ENCODE measurements around the gene B3GNT3. TPM values are rescaled to one million over a fixed set of nuclear protein-coding genes. Genes with fewer than 3 reads are reported as not detected.

Gene B3GNT3
- total and polyA plus RNA-seq, 10 donors = 0.05 to 1.6 (median 0.75) TPM; not detected in 3

DNA sequence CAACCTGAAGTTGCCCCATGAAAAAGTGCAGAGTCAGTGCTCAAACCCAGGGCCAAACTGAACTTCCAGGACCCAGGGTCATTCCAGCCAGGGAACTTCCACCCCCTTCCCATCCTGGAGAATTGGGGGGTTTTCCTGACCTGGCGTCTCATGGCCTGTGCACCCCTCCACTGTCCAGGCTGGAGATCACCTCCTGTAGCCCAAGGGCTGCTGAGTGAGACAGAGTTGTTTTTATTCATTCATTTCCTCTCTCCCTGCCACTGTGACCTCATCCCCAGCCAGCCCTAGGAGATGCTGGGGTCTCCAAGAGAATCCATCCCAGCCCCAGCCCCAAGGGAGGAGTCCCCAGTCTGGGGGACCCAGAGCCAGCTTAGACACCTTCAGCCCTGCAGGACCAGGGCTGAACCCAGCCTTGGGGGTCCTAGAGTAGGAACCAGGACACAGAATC is 39.5 kb upstream of the B3GNT3 start:
- TF ChIP-seq POLR2A (IDR thresholded peaks at IDR 0.05) (no peak), POLR2AphosphoS5 (IDR thresholded peaks at IDR 0.05) (no peak)
- TF ChIP-seq, protein P1, sequence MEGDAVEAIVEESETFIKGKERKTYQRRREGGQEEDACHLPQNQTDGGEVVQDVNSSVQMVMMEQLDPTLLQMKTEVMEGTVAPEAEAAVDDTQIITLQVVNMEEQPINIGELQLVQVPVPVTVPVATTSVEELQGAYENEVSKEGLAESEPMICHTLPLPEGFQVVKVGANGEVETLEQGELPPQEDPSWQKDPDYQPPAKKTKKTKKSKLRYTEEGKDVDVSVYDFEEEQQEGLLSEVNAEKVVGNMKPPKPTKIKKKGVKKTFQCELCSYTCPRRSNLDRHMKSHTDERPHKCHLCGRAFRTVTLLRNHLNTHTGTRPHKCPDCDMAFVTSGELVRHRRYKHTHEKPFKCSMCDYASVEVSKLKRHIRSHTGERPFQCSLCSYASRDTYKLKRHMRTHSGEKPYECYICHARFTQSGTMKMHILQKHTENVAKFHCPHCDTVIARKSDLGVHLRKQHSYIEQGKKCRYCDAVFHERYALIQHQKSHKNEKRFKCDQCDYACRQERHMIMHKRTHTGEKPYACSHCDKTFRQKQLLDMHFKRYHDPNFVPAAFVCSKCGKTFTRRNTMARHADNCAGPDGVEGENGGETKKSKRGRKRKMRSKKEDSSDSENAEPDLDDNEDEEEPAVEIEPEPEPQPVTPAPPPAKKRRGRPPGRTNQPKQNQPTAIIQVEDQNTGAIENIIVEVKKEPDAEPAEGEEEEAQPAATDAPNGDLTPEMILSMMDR (IDR thresholded peaks at IDR 0.05 in 8 of 11, conservative IDR thresholded peaks at IDR 0.05 in 3 of 11) = no peak
- peak overlapping the region in 5 of 8 donors; percentile 20 to 74 (median 47) for H3K27ac ChIP-seq
- no peaks in the 10 kb centered on the region for H3K27me3 ChIP-seq (replicated peaks in 1 of 7)
- no peak for DNase-seq
- intact Hi-C loops (cut with DNase I; ENCODE audit: low total_unique reads) = no loop called here
- peaks cover 0 to 44% (median 8%) of the 10 kb centered on the region in 6 donors for H3K36me3 ChIP-seq
- no peaks in the 10 kb centered on the region for H3K9me3 ChIP-seq
- H3K4me3 ChIP-seq = peak overlapping the region in 1 of 8 donors; percentile 24
- peaks cover 16 to 83% (median 59%) of the 10 kb centered on the region in 6 donors for H3K4me1 ChIP-seq
- WGBS, 5 donors = 45 to 83% (median 60%) methylated on average over 1 of the region's 1 CpG

DNA sequence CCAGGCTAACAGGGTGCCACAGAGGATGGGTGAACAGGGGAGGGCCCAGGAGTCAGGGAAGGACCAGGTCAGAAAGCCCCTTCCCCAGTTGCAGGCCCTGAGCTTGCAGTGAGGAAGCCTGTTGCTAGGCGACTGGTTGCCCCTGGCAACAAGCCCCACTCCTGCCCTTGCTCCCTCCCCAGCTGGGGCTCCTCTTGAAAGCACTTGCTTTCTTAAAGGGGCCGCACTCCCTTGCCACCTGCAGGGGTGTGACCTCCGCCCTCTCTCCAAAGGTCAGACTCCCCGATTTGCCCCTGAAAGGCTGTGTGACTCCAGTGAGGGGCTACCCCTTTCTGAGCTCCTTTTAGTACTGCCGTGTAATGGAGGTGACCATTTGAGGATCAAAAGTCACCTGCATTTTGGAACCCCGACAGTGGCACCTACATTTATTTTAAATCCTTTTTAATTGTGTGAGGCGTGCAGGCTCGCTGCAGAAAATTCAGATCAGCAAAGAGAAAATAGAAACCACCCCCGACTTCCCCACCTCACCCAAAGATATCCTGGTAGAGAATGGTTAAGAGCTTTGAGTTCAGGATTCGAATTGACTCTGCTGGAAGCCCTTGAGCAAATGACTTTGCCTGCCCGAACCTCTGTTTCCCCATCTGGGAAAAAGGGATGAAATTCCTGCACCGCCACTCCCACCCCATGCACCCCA is 38.8 kb upstream of the B3GNT3 start:
- Histone ChIP-seq H3K27ac (peak overlapping the region in 4 of 8 donors; percentile 20 to 74 (median 46)), H3K27me3 (replicated peaks in 1 of 7) (no peaks in the 10 kb centered on the region), H3K9me3 (no peaks in the 10 kb centered on the region), H3K36me3 (peaks cover 0 to 44% (median 8%) of the 10 kb centered on the region in 6 donors), H3K4me1 (peaks cover 16 to 82% (median 53%) of the 10 kb centered on the region in 6 donors), H3K4me3 (peak overlapping the region in 1 of 8 donors; percentile 24)
- TF ChIP-seq, protein P1 (IDR thresholded peaks at IDR 0.05 in 8 of 11, conservative IDR thresholded peaks at IDR 0.05 in 3 of 11) = no peak
- TF ChIP-seq POLR2AphosphoS5 (IDR thresholded peaks at IDR 0.05) (no peak), POLR2A (IDR thresholded peaks at IDR 0.05) (no peak)
- intact Hi-C loops (cut with DNase I; ENCODE audit: low total_unique reads) = no loop called here
- DNase-seq = peak; percentile 90
- 59 to 70% (median 65%) methylated on average over 10 to 12 of the region's 12 CpGs for WGBS, 5 donors

DNA sequence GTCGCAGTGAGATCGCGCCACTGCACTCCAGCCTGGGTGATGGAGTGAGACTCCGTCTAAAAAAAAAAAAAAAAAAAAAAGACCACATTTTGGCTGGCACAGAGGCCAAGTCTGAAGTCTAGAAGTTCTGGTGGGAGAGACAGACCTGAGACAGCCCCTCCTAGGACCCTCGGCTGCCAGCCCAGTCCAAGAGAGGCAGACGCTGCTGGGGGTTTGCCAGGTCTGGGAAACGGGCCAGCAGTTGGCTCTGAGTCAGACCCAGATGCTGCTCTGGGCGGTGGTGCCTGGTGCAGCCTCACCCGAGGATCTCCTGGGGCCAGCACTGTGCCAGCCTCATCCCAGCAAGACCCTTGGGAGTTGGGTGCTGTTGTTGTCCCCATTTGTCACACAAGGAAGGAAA is 37.8 kb upstream of the B3GNT3 start:
- TF ChIP-seq POLR2AphosphoS5 (IDR thresholded peaks at IDR 0.05) = peak in 1 of 3 donors; percentile 13
- no peak for TF ChIP-seq POLR2A (IDR thresholded peaks at IDR 0.05)
- TF ChIP-seq, protein P1 (IDR thresholded peaks at IDR 0.05 in 8 of 11, conservative IDR thresholded peaks at IDR 0.05 in 3 of 11) = no peak
- H3K27ac ChIP-seq = no peak overlapping the region

DNA sequence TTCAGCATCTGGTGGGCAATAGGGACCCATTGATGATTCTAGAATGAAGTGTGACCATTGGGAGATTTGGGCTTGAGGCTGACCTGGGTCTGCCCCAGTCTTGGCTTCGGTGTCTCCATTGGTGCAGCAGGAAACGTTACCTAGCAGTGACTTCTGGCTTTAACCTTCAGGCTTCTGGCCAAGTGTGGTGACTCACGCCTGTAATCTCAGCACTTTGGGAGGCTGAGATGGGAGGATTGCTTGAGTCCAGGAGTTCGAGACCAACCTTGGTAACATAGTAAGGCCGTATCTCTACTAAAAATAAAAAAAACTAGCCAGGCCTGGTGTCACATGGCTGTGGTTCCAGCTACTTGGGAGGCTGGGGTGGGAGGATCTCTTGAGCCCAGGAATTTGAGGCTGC is 36.4 kb upstream of the B3GNT3 start:
- 43 to 78% (median 73%) methylated on average over 5 of the region's 5 CpGs for WGBS, 5 donors
- intact Hi-C loops (cut with DNase I; ENCODE audit: low total_unique reads) = no loop called here
- no peak for DNase-seq
- Histone ChIP-seq H3K9me3 (no peaks in the 10 kb centered on the region), H3K27me3 (replicated peaks in 1 of 7) (no peaks in the 10 kb centered on the region), H3K36me3 (peaks cover 0 to 63% (median 15%) of the 10 kb centered on the region in 6 donors), H3K27ac (no peak overlapping the region), H3K4me3 (no peak overlapping the region), H3K4me1 (peaks cover 14 to 60% (median 33%) of the 10 kb centered on the region in 6 donors)
- TF ChIP-seq POLR2A (IDR thresholded peaks at IDR 0.05) (no peak), POLR2AphosphoS5 (IDR thresholded peaks at IDR 0.05) (no peak)
- TF ChIP-seq, protein P1 (IDR thresholded peaks at IDR 0.05 in 8 of 11, conservative IDR thresholded peaks at IDR 0.05 in 3 of 11) = no peak

More for the DNA sequence above, 37.8 kb upstream of the B3GNT3 start:
- Histone ChIP-seq H3K4me1 (peaks cover 16 to 72% (median 44%) of the 10 kb centered on the region in 6 donors), H3K9me3 (no peaks in the 10 kb centered on the region), H3K36me3 (peaks cover 0 to 50% (median 8%) of the 10 kb centered on the region in 6 donors), H3K4me3 (no peak overlapping the region), H3K27me3 (replicated peaks in 1 of 7) (no peaks in the 10 kb centered on the region)
- no peak for DNase-seq
- 49 to 66% (median 58%) methylated on average over 9 of the region's 9 CpGs for WGBS, 5 donors
- intact Hi-C loops (cut with DNase I; ENCODE audit: low total_unique reads) = no loop called here

Measured in spleen (tissue), 11 donors.